Measurements from ENCODE around the gene IQGAP2. TPM values are rescaled to one million over a fixed set of nuclear protein-coding genes. Genes with fewer than 3 reads are reported as not detected.

IQGAP2 gene
- total RNA-seq, 1 experiment from 2014 or later = not detected

GRCh38 chr5:76475385-76475784 lies 72.3 kb downstream of the IQGAP2 start:
- intact Hi-C loops (cut with micrococcal nuclease) = no loop called here
- Histone ChIP-seq H3K4me3 (ENCODE audit: low read length) (no peak overlapping the region), H3K36me3 (ENCODE audit: low read depth, low read length) (no peaks in the 10 kb centered on the region), H3K4me2 (ENCODE audit: low read length) (no peak overlapping the region), H3K9ac (ENCODE audit: low read length) (no peak overlapping the region), H3K9me3 (ENCODE audit: low read length) (no peaks in the 10 kb centered on the region), H3K79me2 (ENCODE audit: low read length) (no peaks in the 10 kb centered on the region), H2AFZ (ENCODE audit: low read length) (no peak overlapping the region), H3K9me2 (replicated peaks; ENCODE audit: low read length) (no peaks in the 10 kb centered on the region), H3F3A (ENCODE audit: low read length, unreplicated experiment) (no peaks in the 10 kb centered on the region), H3K4me1 (ENCODE audit: insufficient read depth, low read length) (no peaks in the 10 kb centered on the region; the same call in 1 of the 2 replicates), H3K27me3 (ENCODE audit: low read length) (peaks cover 6% of the 10 kb centered on the region; the same call in 1 of the 2 replicates), H4K20me1 (ENCODE audit: low read length) (no peaks in the 10 kb centered on the region), H3K27ac (ENCODE audit: low read length) (no peak overlapping the region)
- no peak for ATAC-seq
- DNase-seq = no peak
- CTCF ChIA-PET = no interaction called here
- BruUV-seq (replicated peaks) = no TSS peak
- POLR2A ChIA-PET (ENCODE audit: unreplicated experiment) = no interaction called here
- no peak for TF ChIP-seq EZH2phosphoT487 (IDR thresholded peaks at IDR 0.05; ENCODE audit: borderline replicate concordance, low read length)
- no peak for TF ChIP-seq EZH2 (IDR thresholded peaks at IDR 0.05; ENCODE audit: low read length, unreplicated experiment)
- no peak for TF ChIP-seq CTCF (conservative IDR thresholded peaks at IDR 0.05; ENCODE audit: low read depth, low read length)

GRCh38 chr5:76475936-76476335 lies 72.9 kb downstream of the IQGAP2 start:
- Histone ChIP-seq H2AFZ (ENCODE audit: low read length) (no peak overlapping the region), H4K20me1 (ENCODE audit: low read length) (no peaks in the 10 kb centered on the region), H3K4me2 (ENCODE audit: low read length) (no peak overlapping the region), H3K9me2 (replicated peaks; ENCODE audit: low read length) (no peaks in the 10 kb centered on the region), H3K4me1 (ENCODE audit: insufficient read depth, low read length) (no peaks in the 10 kb centered on the region; the same call in 1 of the 2 replicates), H3K36me3 (ENCODE audit: low read depth, low read length) (no peaks in the 10 kb centered on the region), H3K4me3 (ENCODE audit: low read length) (no peak overlapping the region), H3K27me3 (ENCODE audit: low read length) (peaks cover under 1% of the 10 kb centered on the region; the same call in 1 of the 2 replicates), H3F3A (ENCODE audit: low read length, unreplicated experiment) (no peaks in the 10 kb centered on the region), H3K9me3 (ENCODE audit: low read length) (no peaks in the 10 kb centered on the region), H3K79me2 (ENCODE audit: low read length) (no peaks in the 10 kb centered on the region), H3K9ac (ENCODE audit: low read length) (no peak overlapping the region), H3K27ac (ENCODE audit: low read length) (no peak overlapping the region)
- CTCF ChIA-PET = no interaction called here
- TF ChIP-seq EZH2 (IDR thresholded peaks at IDR 0.05; ENCODE audit: low read length, unreplicated experiment) (no peak), CTCF (conservative IDR thresholded peaks at IDR 0.05; ENCODE audit: low read depth, low read length) (no peak), EZH2phosphoT487 (IDR thresholded peaks at IDR 0.05; ENCODE audit: borderline replicate concordance, low read length) (no peak)
- POLR2A ChIA-PET (ENCODE audit: unreplicated experiment) = no interaction called here
- BruUV-seq (replicated peaks) = no TSS peak
- no peak for DNase-seq
- ATAC-seq = no peak
- intact Hi-C loops (cut with micrococcal nuclease) = no loop called here

- CTCF ChIA-PET = no interaction called here
- intact Hi-C loops (cut with micrococcal nuclease) = no loop called here
- Histone ChIP-seq H3K79me2 (ENCODE audit: low read length) (no peaks in the 10 kb centered on the region), H3K36me3 (ENCODE audit: low read depth, low read length) (no peaks in the 10 kb centered on the region), H3K27ac (ENCODE audit: low read length) (no peak overlapping the region), H3K9ac (ENCODE audit: low read length) (no peak overlapping the region), H3K4me3 (ENCODE audit: low read length) (no peak overlapping the region), H3K27me3 (ENCODE audit: low read length) (0 out of 2 replicates have a peak, but pooled peaks cover under 1% of the 10 kb centered on the region), H3F3A (ENCODE audit: low read length, unreplicated experiment) (no peaks in the 10 kb centered on the region), H3K9me2 (replicated peaks; ENCODE audit: low read length) (no peaks in the 10 kb centered on the region), H2AFZ (ENCODE audit: low read length) (no peak overlapping the region), H3K4me1 (ENCODE audit: insufficient read depth, low read length) (no peaks in the 10 kb centered on the region; the same call in 1 of the 2 replicates), H3K4me2 (ENCODE audit: low read length) (no peak overlapping the region), H3K9me3 (ENCODE audit: low read length) (no peaks in the 10 kb centered on the region), H4K20me1 (ENCODE audit: low read length) (no peaks in the 10 kb centered on the region)
- TF ChIP-seq CTCF (conservative IDR thresholded peaks at IDR 0.05; ENCODE audit: low read depth, low read length) (no peak), EZH2 (IDR thresholded peaks at IDR 0.05; ENCODE audit: low read length, unreplicated experiment) (no peak), EZH2phosphoT487 (IDR thresholded peaks at IDR 0.05; ENCODE audit: borderline replicate concordance, low read length) (no peak)
- POLR2A ChIA-PET (ENCODE audit: unreplicated experiment) = no interaction called here
- no TSS peak for BruUV-seq (replicated peaks)
- DNase-seq (no peak), ATAC-seq (no peak)
These were observed 73.5 kb downstream of the IQGAP2 start for GRCh38 chr5:76476474-76477038.

Measured in PC-3 (cell line).